Upper lobe of right lung (tissue), 1 donor: ENCODE data around the gene DNAH2. TPM values are rescaled to one million over a fixed set of nuclear protein-coding genes. Genes with fewer than 3 reads are reported as not detected.

Experiments used
- ATAC-seq: fragments of 200-7000 bp; cut with Tn5 transposase; one replicate; pipeline ENCODE4 v1.9.1; 2020; ENCODE audit warnings: mild to moderate bottlenecking, moderate library complexity
- DNase-seq: peaks from one replicate; pipeline ENCODE4 v3.0.0-alpha.2; 2020
- H3K27ac ChIP-seq: fragments of 200-600 bp; one replicate; pipeline ENCODE4 v1.8.0; 2022
- H3K27me3 ChIP-seq: fragments of 200-600 bp; one replicate; pipeline ENCODE4 v1.8.0; 2022; ENCODE audit warnings: mild to moderate bottlenecking
- H3K36me3 ChIP-seq: fragments of 200-600 bp; one replicate; pipeline ENCODE4 v1.8.0; 2022
- H3K4me1 ChIP-seq: fragments of 200-600 bp; one replicate; pipeline ENCODE4 v1.8.0; 2022
- H3K4me3 ChIP-seq: fragments of 200-600 bp; one replicate; pipeline ENCODE4 v1.8.0; 2022; ENCODE audit warnings: mild to moderate bottlenecking
- H3K9me3 ChIP-seq: fragments of 200-600 bp; one replicate; pipeline ENCODE4 v1.8.0; 2022
- intact Hi-C: fragments of 100-400 bp; cut with DNase I; formaldehyde crosslinking; loops from one replicate; pipeline ENCODE4 v1.11.0; 2022
- total RNA-seq: library from RNA; stranded (reverse); fragmentation: NEBNext Ultra II Directional; extraction: Animal tissue kit (Norgen Biotek cat#: 25700); gene quantifications from one replicate; pipeline ENCODE4 v1.2.1, GENCODE V29; 2021
- TF ChIP-seq, protein P1 (sequence below): fragments of 200-600 bp; IDR thresholded peaks from one replicate; pipeline ENCODE4 v1.8.0; 2022; ENCODE audit warnings: antibody characterized with exemption
- donor health status: DM: no; HTN: yes; CAD: no; lungs with severe emphysema.

The DNAH2 gene
- total RNA-seq, 1 donor from 2014 or later = 0.58 TPM

DNA sequence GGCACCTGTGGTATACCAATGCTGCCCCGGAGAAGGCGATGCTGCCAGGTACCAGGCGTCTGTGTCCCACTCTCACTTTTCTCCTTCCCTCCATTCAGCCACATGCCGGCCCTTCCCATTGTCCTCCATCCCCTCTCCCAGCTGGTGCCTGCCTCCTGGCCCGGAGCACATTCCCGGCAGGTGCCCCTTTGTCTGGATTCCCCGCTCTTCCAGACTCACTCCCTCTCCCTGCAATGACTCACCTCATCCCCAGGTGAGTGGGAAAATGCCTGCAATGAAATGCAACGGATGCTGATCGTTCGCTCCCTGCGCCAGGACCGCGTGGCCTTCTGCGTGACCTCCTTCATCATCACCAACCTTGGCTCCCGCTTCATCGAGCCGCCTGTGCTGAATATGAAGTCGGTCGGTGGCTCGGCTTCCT is 106.0 kb downstream of the DNAH2 start:
- intact Hi-C loops = no loop called here
- H3K27ac ChIP-seq = no peak overlapping the region
- no peaks in the 10 kb centered on the region for H3K9me3 ChIP-seq
- H3K4me3 ChIP-seq = no peak overlapping the region
- DNase-seq (no peak), ATAC-seq (no peak)
- TF ChIP-seq, protein P1, sequence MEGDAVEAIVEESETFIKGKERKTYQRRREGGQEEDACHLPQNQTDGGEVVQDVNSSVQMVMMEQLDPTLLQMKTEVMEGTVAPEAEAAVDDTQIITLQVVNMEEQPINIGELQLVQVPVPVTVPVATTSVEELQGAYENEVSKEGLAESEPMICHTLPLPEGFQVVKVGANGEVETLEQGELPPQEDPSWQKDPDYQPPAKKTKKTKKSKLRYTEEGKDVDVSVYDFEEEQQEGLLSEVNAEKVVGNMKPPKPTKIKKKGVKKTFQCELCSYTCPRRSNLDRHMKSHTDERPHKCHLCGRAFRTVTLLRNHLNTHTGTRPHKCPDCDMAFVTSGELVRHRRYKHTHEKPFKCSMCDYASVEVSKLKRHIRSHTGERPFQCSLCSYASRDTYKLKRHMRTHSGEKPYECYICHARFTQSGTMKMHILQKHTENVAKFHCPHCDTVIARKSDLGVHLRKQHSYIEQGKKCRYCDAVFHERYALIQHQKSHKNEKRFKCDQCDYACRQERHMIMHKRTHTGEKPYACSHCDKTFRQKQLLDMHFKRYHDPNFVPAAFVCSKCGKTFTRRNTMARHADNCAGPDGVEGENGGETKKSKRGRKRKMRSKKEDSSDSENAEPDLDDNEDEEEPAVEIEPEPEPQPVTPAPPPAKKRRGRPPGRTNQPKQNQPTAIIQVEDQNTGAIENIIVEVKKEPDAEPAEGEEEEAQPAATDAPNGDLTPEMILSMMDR = no peak
- H3K4me1 ChIP-seq = no peaks in the 10 kb centered on the region
- no peaks in the 10 kb centered on the region for H3K27me3 ChIP-seq
- no peaks in the 10 kb centered on the region for H3K36me3 ChIP-seq

DNA sequence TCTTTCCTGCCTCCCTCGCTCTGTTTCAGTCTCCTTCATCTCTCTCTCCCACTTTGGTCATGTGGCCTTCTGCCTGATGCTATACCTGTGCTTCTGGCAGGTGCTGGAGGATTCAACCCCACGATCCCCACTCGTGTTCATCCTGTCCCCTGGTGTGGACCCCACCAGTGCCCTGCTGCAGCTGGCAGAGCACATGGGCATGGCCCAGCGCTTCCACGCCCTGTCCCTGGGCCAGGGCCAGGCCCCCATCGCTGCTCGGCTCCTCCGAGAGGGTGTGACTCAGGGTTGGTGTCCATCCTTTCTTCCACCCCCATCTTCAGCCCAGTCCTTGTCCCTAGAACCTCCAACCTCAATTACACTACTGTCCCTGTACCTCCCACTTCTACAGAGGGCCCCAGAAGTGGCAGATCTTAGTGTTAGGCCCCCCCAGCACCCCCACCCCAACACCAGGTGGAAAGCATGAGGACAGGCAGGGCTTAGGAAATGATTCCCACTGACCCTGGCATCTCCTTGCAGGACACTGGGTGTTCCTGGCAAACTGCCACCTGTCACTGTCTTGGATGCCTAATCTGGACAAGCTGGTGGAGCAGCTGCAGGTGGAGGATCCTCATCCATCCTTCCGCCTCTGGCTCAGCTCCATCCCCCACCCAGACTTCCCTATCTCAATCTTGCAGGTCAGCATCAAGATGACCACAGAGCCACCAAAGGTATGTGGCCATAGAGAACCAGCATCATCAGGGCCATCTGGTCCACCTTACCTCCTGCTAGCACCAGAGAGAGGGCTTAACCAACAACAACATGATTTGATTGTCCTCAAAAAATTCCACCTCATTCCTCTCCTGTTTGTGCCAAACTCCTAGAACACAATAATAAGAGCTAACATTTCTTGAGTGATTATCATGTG is 106.7 kb downstream of the DNAH2 start:
- Histone ChIP-seq H3K4me1 (no peaks in the 10 kb centered on the region), H3K36me3 (no peaks in the 10 kb centered on the region), H3K27me3 (no peaks in the 10 kb centered on the region), H3K9me3 (no peaks in the 10 kb centered on the region), H3K4me3 (no peak overlapping the region), H3K27ac (no peak overlapping the region)
- DNase-seq (no peak), ATAC-seq (no peak)
- TF ChIP-seq, protein P1 = no peak
- intact Hi-C loops = no loop called here

DNA sequence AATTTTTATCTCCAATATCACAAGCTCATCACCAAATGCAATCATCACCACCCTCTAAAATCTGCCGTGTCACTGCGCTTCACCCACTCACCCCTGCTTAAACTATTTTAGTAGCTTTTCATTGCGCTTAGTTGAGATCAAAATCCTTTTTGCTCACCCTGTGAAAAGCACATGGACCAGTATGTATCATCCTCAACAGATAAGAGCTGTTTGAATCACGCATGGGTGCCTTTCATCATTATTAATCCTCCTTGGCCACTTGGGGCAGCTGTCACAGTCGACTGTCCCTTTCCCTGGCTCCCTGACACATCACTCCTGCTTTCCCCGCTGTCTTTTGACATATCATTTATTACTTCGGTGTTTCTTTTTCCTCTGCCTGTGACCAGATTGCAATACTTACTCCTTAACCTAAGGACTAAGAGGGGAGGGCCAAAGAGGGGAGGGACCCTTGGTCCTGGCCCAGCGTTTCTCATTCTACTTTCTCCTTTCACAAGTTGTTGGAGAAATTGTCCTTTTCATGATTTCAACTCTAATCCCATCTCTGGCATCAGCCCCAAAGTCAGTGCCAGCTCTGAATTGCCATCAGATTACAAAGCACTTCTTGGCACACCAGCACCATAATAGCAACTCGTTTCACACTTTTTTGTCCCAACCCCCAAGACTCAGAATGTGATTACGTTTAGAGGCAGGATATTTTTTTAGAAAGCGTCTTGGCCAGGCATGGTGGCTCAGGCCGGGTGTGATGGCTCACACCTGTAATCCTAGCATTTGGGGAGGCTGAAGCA is 107.9 kb downstream of the DNAH2 start:
- H3K27ac ChIP-seq = no peak overlapping the region
- no peaks in the 10 kb centered on the region for H3K9me3 ChIP-seq
- no peaks in the 10 kb centered on the region for H3K36me3 ChIP-seq
- ATAC-seq (no peak), DNase-seq (no peak)
- H3K27me3 ChIP-seq = no peaks in the 10 kb centered on the region
- H3K4me1 ChIP-seq = no peaks in the 10 kb centered on the region
- no peak overlapping the region for H3K4me3 ChIP-seq
- intact Hi-C loops = no loop called here
- TF ChIP-seq, protein P1 = peak; percentile 9

DNA sequence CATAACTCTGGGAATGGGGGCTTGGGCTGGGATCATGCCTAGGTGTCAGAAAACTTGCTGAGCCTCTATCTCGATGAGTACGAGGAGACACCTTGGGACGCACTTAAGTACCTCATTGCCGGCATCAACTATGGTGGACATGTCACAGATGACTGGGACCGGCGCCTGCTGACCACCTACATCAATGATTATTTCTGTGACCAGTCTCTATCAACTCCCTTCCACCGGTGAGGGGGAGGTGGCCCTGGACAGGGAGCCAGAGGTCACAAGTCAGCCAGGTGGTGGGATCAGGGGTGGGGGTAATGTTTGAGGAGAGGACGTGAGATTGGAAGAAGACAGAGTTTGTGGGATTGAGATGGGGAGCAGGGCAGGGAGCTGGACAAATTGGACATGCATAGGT is 113.1 kb downstream of the DNAH2 start:
- Histone ChIP-seq H3K36me3 (no peaks in the 10 kb centered on the region), H3K9me3 (no peaks in the 10 kb centered on the region), H3K27ac (no peak overlapping the region), H3K4me1 (no peaks in the 10 kb centered on the region), H3K4me3 (no peak overlapping the region), H3K27me3 (no peaks in the 10 kb centered on the region)
- no peak for ATAC-seq
- DNase-seq = no peak
- TF ChIP-seq, protein P1 = no peak
- intact Hi-C loops = no loop called here

DNA sequence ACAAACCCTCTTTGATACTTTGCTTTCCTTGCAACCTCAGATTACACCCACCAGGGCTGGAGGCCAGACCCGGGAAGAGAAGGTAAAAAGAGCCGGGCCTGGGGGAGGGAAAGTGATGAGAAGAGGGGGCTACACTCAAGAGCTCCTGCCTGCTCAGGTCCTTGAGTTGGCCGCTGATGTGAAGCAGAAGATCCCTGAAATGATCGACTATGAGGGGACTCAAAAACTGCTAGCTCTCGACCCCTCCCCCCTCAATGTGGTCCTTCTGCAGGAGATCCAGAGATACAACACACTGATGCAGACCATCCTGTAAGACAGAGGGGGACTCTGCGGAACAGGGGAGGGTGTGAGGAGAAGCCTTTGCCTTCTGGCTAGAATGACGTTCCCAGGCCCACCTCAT is 113.7 kb downstream of the DNAH2 start:
- Histone ChIP-seq H3K27me3 (no peaks in the 10 kb centered on the region), H3K4me3 (no peak overlapping the region), H3K36me3 (no peaks in the 10 kb centered on the region), H3K9me3 (no peaks in the 10 kb centered on the region), H3K4me1 (no peaks in the 10 kb centered on the region), H3K27ac (no peak overlapping the region)
- DNase-seq (no peak), ATAC-seq (no peak)
- TF ChIP-seq, protein P1 = no peak
- intact Hi-C loops = no loop called here
